Activated CD8-positive, alpha-beta memory T cell treated with anti-CD3 and anti-CD28 coated beads for 36 hours (primary cell): Measurements from ENCODE around the gene MLST8. TPM values are rescaled to one million over a fixed set of nuclear protein-coding genes. Genes with fewer than 3 reads are reported as not detected.

Source experiments
- CTCF ChIA-PET: fragments of 350-600 bp; sonication (Branson Sonifier 250); formaldehyde crosslinking; loops from one replicate; lab custom pipeline; 2021; ENCODE audit warnings: antibody characterized with exemption; lab: Charles Lee
- POLR2A ChIA-PET: fragments of 350-600 bp; sonication (Branson Sonifier 250); formaldehyde crosslinking; loops from one replicate; lab custom pipeline; 2021; ENCODE audit warnings: antibody characterized with exemption; lab: Charles Lee
- total RNA-seq, 2 experiments: library from RNA; stranded (reverse); gene quantifications; one replicate each; pipeline ENCODE4 v1.2.3, GENCODE V29; 2021

Gene MLST8, protein sequence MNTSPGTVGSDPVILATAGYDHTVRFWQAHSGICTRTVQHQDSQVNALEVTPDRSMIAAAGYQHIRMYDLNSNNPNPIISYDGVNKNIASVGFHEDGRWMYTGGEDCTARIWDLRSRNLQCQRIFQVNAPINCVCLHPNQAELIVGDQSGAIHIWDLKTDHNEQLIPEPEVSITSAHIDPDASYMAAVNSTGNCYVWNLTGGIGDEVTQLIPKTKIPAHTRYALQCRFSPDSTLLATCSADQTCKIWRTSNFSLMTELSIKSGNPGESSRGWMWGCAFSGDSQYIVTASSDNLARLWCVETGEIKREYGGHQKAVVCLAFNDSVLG
- total RNA-seq: 10 to 100 TPM; 81.8 to 83.2 TPM

DNA sequence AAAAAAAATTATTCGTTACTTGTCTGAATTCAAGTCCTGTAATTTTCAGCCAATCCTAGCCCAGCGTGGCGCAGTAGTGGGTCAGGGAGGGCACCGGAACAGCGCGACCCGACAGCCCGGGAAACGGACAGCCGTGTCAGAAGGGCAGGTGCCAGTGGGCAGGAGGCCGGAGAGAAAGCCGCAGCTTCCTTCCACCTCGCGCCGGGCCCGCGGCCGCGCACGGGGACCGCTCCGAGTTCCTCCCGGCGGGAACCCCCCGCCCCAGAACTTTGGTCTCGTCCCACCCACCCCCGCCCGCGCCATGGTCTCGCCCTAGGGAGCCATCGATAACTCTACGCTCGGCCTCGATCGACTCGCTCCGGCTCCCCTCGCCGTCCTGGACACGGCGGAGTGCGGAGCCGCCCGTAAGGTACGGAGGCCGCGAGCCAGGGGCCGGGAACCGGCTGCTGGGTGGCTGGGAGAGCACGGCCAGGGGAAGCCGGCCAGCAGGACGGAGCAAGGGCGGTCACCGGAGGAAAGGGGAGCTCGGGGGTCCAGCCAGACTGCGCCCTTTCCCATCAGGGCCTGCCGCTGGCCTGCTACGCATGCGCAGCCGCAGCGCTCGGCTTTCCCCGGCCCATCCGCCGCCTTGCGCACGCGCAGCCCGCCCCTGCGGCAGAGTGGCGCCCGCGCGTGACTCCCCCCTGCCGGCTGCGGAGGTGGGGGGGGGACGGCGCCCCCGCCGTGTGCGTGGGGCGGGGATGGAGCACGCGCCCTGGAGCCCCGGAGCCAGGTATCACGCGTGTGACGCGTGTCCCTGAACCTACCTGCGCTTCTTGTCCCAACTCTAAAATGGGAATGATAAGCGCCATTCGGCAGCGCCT is at the start of gene MLST8:
Gene MLST8, plus strand, starts transcription at position 351 of the 863 bp plus-strand sequence. CDS start 632 bp downstream, outside the sequence.
- CTCF ChIA-PET: no interaction called here
- POLR2A ChIA-PET: interaction anchor here (0.6 to 2.8 kb wide), 4 partner anchors 10 to 63 kb away, joined by 3 to 22 read pairs (median 6); partner anchors contain the start of genes PGP and TRAF7

DNA sequence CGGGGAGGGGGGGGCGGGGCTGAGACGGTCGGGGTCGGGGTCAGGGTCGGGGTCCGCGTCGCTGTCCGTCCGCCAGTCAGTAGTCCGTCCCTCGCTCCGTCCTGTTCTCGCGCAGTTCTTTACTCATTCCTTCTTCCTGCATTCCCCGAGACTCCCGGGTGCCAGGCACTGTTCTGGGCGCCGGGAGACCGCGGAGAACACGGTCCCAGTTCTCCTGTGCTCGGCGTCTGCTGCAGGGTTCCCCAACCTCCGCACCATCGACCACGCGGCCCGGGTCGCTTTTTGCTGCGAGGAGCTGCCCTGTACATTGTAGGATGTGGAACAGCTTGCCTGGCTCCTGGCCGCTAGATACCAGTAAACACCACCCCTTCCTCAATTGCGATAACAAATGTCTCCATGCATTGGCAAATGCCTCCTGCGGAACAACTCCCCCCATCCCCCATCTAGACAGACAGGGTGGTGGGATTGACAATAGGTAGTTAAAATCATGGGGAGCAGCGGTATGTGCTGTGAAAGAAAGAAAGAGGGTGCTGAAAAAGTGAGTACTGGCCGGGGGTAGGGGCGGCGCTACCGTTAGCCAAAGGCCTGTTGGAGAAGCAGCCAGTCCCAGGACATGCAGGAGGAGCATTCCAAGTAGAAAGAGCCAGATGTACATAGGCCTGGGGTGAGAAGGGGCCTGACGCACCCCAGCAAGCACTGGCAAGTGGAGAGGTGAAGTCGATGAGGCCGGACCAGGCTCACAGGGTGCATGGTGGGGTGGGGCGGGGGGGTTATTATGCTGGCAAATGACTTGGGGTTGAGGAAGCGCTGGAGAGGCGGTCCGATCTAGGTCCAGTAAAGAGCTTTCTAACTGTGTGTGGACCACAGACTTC is 49.0 kb upstream of the MLST8 start:
- POLR2A ChIA-PET: interaction anchor here (0.6 to 1.8 kb wide), 16 partner anchors 11 to 543 kb away, joined by 3 to 20 read pairs (median 4); partner anchors contain the start of genes ABCA3, ECI1, MSRB1 and RNPS1

DNA sequence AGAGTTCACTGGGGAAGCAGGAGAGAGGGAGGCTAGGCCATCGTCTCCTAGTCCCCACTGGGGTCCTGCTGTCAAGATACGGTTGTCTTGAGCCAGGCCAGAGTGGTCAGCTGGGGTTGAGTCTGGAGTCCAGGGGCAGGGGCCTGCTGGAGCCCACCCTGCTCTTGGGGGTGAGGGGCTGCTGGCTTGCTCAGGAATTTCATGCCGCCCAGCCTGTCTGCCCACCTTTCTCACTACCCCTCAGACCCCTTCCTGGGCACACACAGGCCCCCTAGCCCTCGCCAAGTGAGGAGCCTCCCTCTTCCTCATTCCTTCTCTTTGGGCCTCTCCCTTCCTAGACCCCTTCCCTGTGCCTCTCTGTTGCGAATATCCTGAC is 48.4 kb upstream of the MLST8 start:
- CTCF ChIA-PET: no interaction called here
- POLR2A ChIA-PET: no interaction called here

More for the DNA sequence above, 49.0 kb upstream of the MLST8 start:
- CTCF ChIA-PET: interaction anchor here (1.6 to 2.1 kb wide), 2 partner anchors 10 to 39 kb away, joined by 5 to 9 read pairs; no protein-coding TSS in a partner anchor

DNA sequence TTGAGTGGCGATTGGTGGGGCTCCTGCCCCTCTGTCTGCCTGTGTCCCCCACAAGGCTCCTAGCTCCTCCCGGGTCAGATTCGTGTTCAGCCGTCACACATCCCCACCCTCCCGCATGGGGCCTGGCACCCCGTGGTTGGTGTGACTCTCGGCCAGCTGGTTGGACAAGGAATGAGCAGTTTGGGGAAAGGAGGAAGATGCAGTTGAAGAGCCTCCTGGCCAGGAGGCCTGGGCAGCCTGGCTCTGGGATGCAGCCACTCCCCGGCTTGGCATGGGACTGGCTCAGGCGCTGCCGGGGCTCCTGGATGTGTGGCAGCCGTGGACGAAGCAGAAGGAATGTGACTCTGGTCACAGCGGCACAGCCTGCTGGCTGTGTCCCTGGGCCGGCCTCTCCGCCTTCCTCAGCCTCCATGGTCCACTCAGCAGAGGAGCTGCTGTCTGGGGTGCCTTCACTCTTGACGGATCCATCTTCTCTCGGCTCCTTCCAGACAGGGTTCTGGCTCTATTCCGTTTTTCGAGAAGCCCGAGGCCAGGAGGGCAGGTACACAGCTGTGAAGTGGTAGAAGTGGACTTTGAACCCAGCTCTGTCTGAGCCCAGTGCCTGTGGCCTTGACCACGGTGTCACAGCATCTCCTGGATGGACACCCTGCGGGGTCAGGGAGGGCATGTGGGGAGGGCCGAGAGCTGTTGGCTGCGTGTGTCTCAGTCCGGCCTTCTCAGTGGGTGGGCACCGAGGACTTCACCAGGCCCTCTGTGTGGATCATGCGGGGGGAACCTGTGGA is 47.6 kb upstream of the MLST8 start:
- CTCF ChIA-PET: no interaction called here

DNA sequence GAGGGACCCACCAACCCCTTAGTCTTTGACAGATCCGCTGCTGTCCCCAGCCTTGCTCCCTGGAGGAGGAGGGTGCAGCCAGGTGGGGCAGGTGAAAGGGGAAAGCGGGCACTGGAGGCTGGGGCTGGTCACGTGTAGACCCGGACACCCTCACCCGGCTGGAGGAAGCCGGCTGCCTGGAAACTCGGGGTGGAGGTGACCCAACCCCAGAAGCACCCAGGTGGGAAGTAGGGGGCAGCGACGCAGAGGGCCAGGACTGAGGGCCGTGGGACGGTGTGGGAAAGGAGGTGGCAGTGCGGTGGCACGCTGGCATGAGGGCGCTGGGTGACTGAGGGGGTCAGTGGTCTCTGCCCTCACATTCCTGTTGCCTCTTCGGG is 47.0 kb upstream of the MLST8 start:
- ChIA-PET POLR2A (no interaction called here), CTCF (no interaction called here)

More for the DNA sequence above, 47.6 kb upstream of the MLST8 start:
- POLR2A ChIA-PET: interaction anchor here (0.7 kb wide), 1 partner anchor 193 kb away, joined by 4 read pairs; the partner anchor contains the start of gene RPS2

DNA sequence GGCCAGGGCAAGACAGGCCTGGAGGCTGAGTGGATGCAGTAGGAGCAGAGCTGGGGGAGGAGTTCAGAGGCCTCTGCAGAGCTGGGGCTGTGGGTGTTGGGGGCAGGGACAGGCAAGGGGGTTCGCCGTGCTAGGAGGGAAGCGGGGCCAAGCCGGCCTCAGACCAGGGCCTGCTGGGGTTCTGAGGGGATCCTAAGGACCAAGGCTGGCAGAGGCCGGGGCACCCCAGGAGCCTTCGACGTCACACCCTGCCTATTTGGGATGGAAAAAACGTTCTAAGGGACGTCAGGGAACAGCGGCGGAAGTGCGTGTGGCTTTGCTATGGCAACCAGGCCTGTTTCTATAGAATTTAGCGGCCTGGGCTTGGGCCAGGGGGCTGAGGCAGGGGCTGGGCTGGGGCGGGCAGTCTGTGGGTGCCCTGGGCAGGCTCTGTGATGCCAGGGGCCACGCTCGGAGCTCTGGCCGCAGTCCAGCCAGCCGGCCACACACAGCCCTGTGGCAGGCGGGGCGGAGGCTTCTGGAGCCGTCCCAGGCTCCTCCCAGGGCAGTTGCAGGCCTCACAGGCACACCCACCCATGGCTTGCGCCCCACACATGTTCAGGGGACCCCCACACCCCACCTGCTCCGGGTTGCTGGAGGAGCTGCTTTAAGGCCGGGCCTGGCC is 45.9 kb upstream of the MLST8 start:
- POLR2A ChIA-PET: no interaction called here
- CTCF ChIA-PET: no interaction called here

DNA sequence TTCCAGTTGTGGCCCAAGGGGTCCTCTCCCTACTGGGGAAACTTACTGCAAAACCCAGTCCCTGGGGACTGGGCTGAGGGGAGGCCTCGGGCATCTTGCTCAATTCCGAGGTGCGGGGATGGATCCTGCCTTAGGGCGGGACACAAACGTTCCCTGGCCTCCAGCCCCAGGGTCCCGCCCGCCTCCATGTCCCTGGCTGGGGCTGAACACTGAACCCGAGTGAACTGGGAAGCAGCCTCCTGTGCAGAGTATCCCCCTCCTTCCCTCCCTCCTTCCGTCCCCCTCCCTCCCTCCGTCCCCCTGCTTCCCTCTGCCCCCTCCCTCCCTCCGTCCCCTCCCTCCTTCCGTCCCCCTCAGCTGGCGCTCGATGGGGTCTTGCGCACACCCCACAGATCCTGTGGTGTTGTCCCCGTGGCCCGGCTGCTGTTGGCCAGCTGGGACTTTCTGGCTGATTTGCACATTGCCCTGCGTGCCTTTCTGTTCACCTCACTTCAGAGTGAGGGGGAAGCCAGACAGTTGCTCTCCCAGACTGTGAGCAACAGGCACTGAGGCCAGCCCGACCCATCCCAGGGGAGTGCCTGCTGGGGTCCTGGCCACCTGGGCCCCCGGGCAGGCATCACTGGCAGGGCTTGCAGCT is 44.2 kb upstream of the MLST8 start:
- POLR2A ChIA-PET: no interaction called here
- CTCF ChIA-PET: no interaction called here

DNA sequence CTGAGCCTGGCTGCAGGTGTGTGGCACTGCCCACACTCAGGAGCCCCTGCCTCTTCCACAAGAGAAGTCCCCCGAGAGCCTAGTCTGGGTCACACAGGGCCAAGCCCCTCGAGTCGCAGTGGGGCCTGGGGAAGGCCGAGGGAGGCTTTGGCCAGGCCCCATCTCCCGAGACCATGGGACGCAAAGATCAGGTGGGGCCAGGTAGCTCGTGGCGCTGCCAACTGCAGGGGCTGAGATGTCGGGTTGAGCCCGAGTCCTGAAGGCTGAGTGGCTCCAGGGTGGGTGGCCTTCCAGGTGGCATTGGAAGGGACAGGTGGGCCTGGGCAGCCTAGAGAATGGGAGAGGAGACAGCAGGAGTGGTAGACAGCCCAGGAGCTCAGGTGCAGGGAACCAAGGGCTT is 43.3 kb upstream of the MLST8 start:
- ChIA-PET CTCF (no interaction called here), POLR2A (no interaction called here)

DNA sequence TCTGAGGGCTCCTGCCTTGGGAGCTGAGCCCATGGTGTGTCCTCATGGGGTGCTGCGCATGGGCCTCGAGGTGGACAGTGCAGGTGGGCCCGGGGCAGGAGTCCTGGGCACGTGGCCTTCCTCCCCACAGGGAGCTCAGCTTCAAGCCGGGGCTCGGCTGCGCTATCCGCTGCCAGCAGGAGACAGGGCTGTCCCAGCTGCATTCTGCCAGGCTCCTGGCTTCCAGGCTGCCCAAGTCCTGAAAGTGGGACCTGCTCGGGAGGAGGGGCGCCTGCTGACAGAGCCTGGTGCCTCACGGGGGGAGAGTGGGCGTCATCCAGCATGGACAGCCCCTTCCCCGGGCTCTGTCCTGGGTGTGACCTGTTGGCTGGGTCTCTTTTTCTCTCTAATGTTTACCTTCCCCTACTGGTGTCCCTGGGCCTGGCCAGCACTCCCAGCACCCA is 42.6 kb upstream of the MLST8 start:
- CTCF ChIA-PET: no interaction called here

DNA sequence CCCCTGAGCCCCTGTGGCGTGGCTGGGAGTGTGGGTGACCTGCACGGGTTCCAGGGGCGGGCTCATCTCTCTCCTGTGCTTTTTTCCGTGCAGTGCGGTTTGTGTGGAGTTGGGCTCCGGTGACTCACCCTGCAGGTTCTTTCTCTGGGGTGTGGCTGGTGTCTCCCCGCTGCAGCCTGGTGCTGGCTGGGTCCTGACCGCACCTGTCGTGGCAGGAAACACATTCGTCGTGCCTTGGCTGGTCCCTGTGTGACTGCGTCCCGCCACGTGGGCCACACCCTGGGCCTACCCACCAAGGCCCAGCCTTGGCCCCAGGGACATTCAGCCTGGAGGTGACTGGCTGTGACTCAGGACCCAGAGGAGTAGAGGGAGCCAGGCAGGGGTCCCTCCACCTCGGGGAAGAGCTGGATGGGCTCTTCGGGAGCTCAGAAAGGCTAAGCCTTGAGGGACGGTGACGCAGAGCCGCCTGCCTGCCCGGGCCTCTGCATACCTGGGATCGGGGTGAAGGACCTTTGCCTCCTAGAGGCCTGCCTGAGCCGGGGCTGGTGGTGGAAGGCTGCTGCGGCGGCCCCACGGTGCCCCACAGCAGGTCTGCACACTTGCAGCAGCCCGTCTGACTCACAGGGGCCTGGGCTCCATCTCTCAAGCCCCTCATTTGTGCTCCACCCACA is 41.9 kb upstream of the MLST8 start:
- ChIA-PET POLR2A (no interaction called here), CTCF (no interaction called here)

More for the DNA sequence above, 42.6 kb upstream of the MLST8 start:
- POLR2A ChIA-PET: no interaction called here

DNA sequence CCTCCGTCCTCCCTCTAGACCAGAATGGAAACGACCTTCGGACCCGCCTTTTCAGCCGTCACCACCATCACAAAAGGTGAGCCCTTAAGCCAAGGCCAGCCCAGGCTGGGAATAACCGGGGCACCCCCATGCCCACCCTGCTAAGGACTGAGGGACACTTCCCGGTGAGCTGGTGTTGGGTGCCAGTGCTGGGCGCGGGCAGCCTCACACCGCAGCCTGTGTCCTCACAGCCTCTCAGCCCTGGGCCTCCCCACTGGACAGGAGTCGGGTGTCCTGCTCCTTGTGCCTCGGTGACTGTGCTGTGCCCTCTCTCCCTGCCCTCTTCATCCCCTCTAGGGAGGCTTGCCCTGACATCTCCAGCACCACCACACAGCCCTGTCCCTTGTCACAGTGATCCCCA is 39.4 kb upstream of the MLST8 start:
- CTCF ChIA-PET: no interaction called here

DNA sequence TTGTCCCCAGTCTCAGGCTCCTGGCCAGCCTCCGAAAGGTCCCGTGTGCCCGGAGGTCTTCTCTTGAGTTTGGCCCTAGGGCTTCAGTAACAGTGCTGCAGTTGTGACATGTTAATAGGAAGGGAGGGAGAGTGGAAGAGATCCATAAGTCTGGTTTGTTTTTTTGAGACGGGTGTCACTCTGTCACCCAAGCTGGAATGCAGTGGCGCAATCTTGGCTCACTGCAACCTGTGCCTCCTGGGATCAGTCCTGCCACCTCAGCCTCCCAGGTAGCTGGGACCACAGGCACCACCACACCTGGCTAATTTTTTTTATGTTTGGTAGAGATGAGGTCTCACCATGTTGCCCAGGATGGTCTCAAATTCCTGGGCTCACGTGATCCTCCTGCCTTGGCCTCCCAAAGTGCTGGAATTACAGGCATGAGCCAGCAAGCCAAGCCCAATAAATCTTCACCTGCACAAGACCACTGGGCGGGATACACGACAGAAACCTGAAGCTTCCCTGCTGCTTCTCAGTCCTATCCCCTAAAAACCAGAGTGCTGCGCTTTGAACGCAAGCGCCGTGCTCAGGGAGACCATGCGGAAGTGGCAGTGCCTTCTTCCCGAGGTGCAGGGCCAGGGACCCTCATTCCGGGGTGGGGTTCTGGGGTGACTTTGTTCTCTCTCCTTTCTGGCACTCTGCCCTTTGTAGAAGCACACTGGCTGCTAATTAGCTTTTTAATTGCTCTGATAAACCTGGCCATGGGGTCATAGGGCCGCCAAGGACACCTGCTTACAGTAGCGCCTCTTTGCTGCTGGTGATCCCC is 38.8 kb upstream of the MLST8 start:
- POLR2A ChIA-PET: interaction anchor here (1.9 kb wide), 1 partner anchor 11 kb away, joined by 6 read pairs; the partner anchor contains the start of gene TRAF7
- CTCF ChIA-PET: no interaction called here

More for the DNA sequence above, 39.4 kb upstream of the MLST8 start:
- POLR2A ChIA-PET: no interaction called here

DNA sequence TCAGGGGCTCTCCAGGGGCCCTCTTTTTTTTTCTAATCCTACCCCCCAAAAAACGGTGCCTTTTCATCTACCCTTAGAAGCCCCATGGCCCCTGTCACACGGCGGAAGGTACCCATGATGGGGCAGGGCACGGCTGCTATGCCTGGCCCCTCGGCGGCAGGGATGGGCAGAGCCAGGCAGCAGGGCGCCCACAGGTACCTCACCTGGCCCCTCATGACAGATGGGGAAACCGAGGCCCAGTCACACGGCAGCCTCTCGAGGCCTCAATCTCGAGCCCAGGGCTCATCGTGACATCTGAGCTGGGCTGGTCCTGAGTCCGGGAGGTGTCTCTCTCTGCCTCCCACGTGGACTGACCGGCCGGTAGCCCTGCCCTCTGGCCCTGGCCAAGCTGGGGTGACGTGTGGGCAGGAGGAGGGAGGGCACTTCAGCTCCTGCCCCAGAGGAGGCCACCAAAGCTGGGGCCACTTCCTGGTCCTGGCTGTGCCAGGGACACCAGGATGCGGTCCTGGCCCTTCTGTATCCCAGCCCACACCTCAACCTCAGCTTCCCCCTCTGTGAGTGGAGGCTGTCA is 38.1 kb upstream of the MLST8 start:
- CTCF ChIA-PET: no interaction called here
- POLR2A ChIA-PET: interaction anchor here (1.9 kb wide), 1 partner anchor 12 kb away, joined by 6 read pairs; the partner anchor contains the start of gene TRAF7

DNA sequence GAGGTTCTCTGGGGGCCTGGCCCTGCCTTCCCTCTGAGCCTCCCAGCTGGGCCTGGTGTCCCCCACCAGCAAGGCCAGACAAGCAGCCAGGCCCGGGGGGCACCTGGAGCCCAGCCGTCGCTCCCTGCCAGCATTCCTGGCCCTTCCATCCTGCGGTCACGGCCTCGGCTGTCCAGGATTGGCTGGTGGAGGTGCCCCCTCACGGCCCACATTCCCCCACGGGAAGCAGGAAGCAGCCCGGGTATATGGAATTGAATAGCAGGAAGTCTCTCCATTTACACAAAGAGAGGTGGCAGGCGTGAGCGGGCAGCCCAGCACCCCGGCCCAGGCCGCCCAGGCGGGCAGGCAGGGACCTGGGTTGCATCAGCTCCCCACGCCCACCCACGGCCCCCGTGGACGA is 35.2 kb upstream of the MLST8 start:
- CTCF ChIA-PET: no interaction called here
- POLR2A ChIA-PET: no interaction called here

DNA sequence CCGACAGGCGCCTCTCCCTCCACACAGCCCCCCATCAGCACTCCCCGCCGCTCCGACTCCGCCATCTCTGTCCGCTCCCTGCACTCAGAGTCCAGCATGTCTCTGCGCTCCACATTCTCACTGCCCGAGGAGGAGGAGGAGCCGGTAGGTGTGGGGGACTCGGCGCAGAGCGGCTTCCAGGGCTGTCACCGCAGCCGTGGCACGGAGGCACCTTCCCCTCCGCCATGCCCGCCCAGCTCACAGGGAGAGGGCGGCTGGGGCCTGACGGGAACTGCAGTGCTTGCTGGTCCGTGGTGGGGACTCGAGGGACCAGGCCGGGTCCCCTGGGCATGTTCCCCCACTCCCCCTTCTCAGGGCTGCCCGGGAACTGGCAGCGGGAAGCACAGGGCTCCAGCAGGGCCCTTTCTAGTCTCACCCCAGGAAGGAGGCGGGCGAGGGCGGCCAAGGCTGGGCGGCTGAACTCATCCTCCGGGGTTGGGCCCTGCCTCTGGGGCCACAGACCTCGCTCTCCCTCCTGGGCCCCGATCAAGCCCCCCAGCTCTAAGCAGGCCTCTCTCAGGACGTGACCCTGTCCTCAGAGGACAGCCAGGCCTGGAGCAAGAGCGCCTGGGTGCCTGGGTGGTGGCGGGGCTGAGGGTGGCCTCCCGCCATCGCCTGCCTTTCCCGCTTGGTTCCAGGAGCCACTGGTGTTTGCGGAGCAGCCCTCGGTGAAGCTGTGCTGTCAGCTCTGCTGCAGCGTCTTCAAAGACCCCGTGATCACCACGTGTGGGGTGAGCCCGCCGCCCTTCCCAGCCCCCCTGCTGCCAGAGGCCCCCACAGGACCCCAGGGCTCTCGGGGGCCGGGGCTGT is 34.4 kb upstream of the MLST8 start:
- ChIA-PET CTCF (no interaction called here), POLR2A (no interaction called here)
